ENCODE data around the gene UBE2C. TPM values are rescaled to one million over a fixed set of nuclear protein-coding genes. Genes with fewer than 3 reads are reported as not detected.
"Not testable (repeated sequence)": the region's sequence is repeated elsewhere in the genome, so short reads cannot be mapped to it uniquely, and the experiment has no call there.

Gene UBE2C
- polyA plus RNA-seq, 1 donor: 35.6 TPM

- H3K4me3 ChIP-seq (ENCODE audit: low read length): no peak overlapping the region
- H3K9me3 ChIP-seq (ENCODE audit: control insufficient read depth, low read depth, low read length): peaks cover 6% of the 10 kb centered on the region
- no peak overlapping the region for H3K27ac ChIP-seq (ENCODE audit: low read length)
- no peaks in the 10 kb centered on the region for H3K36me3 ChIP-seq (ENCODE audit: control insufficient read depth, insufficient read depth, low read length)
- peaks cover 5% of the 10 kb centered on the region for H3K4me1 ChIP-seq (ENCODE audit: control insufficient read depth, insufficient read depth, low read length)
- DNase-seq: no peak
- peaks cover 9% of the 10 kb centered on the region for H3K27me3 ChIP-seq (ENCODE audit: control insufficient read depth, insufficient read depth, low read length)
- WGBS (ENCODE audit: insufficient coverage, low lambda C conversion rate): no CpG with 5 or more reads among the region's 2 CpGs
These were observed 16.1 kb downstream of the UBE2C start for GRCh38 chr20:45828589-45828988.

- H3K27me3 ChIP-seq (ENCODE audit: control insufficient read depth, insufficient read depth, low read length); H3K36me3 ChIP-seq (ENCODE audit: control insufficient read depth, insufficient read depth, low read length); H3K4me3 ChIP-seq (ENCODE audit: low read length); H3K9me3 ChIP-seq (ENCODE audit: control insufficient read depth, low read depth, low read length); DNase-seq; H3K4me1 ChIP-seq (ENCODE audit: control insufficient read depth, insufficient read depth, low read length); H3K27ac ChIP-seq (ENCODE audit: low read length): not testable (repeated sequence)
- no CpG with 5 or more reads among the region's 4 CpGs for WGBS (ENCODE audit: insufficient coverage, low lambda C conversion rate)
These were observed 17.2 kb downstream of the UBE2C start for GRCh38 chr20:45829673-45830106.

GRCh38 chr20:45832619-45833018 lies 20.2 kb downstream of the UBE2C start:
- Histone ChIP-seq H3K4me3 (ENCODE audit: low read length) (no peak overlapping the region), H3K4me1 (ENCODE audit: control insufficient read depth, insufficient read depth, low read length) (peaks cover 9% of the 10 kb centered on the region), H3K9me3 (ENCODE audit: control insufficient read depth, low read depth, low read length) (no peaks in the 10 kb centered on the region), H3K27ac (ENCODE audit: low read length) (no peak overlapping the region), H3K27me3 (ENCODE audit: control insufficient read depth, insufficient read depth, low read length) (no peaks in the 10 kb centered on the region), H3K36me3 (ENCODE audit: control insufficient read depth, insufficient read depth, low read length) (no peaks in the 10 kb centered on the region)
- no CpG with 5 or more reads among the region's 4 CpGs for WGBS (ENCODE audit: insufficient coverage, low lambda C conversion rate)
- no peak for DNase-seq

GRCh38 chr20:45833030-45833882 lies 20.8 kb downstream of the UBE2C start, which contains the start of gene SNX21:
Gene SNX21, plus strand, starts transcription at chr20:45833799. Its CDS starts 121 bp downstream, at chr20:45833920.
- Histone ChIP-seq H3K9me3 (ENCODE audit: control insufficient read depth, low read depth, low read length) (no peaks in the 10 kb centered on the region), H3K27ac (ENCODE audit: low read length) (peak within 1 kb of the TSS; percentile 24), H3K27me3 (ENCODE audit: control insufficient read depth, insufficient read depth, low read length) (no peaks in the 10 kb centered on the region), H3K4me3 (ENCODE audit: low read length) (peak within 1 kb of the TSS; percentile 58), H3K36me3 (ENCODE audit: control insufficient read depth, insufficient read depth, low read length) (no peaks in the 10 kb centered on the region), H3K4me1 (ENCODE audit: control insufficient read depth, insufficient read depth, low read length) (peaks cover 9% of the 10 kb centered on the region)
- WGBS (ENCODE audit: insufficient coverage, low lambda C conversion rate): no CpG with 5 or more reads among the region's 35 CpGs
- peak; percentile 72 to 84 for DNase-seq

- Histone ChIP-seq H3K9me3 (ENCODE audit: control insufficient read depth, low read depth, low read length) (no peaks in the 10 kb centered on the region), H3K4me3 (ENCODE audit: low read length) (peak overlapping the region; percentile 58), H3K27me3 (ENCODE audit: control insufficient read depth, insufficient read depth, low read length) (no peaks in the 10 kb centered on the region), H3K36me3 (ENCODE audit: control insufficient read depth, insufficient read depth, low read length) (no peaks in the 10 kb centered on the region), H3K27ac (ENCODE audit: low read length) (peak overlapping the region; percentile 24), H3K4me1 (ENCODE audit: control insufficient read depth, insufficient read depth, low read length) (peaks cover 9% of the 10 kb centered on the region)
- peak; percentile 53 to 71 for DNase-seq
- no CpG with 5 or more reads among the region's 71 CpGs for WGBS (ENCODE audit: insufficient coverage, low lambda C conversion rate)
These were observed 21.7 kb downstream of the UBE2C start for GRCh38 chr20:45833883-45834796.

GRCh38 chr20:45834797-45835161 lies 22.3 kb downstream of the UBE2C start:
- DNase-seq: no peak
- no CpG with 5 or more reads among the region's 14 CpGs for WGBS (ENCODE audit: insufficient coverage, low lambda C conversion rate)
- H3K27me3 ChIP-seq (ENCODE audit: control insufficient read depth, insufficient read depth, low read length): no peaks in the 10 kb centered on the region
- peak overlapping the region; percentile 58 for H3K4me3 ChIP-seq (ENCODE audit: low read length)
- H3K4me1 ChIP-seq (ENCODE audit: control insufficient read depth, insufficient read depth, low read length): peaks cover 9% of the 10 kb centered on the region
- no peaks in the 10 kb centered on the region for H3K9me3 ChIP-seq (ENCODE audit: control insufficient read depth, low read depth, low read length)
- no peak overlapping the region for H3K27ac ChIP-seq (ENCODE audit: low read length)
- no peaks in the 10 kb centered on the region for H3K36me3 ChIP-seq (ENCODE audit: control insufficient read depth, insufficient read depth, low read length)

GRCh38 chr20:45835329-45835765 lies 22.9 kb downstream of the UBE2C start:
- no peak for DNase-seq
- WGBS (ENCODE audit: insufficient coverage, low lambda C conversion rate): no CpG with 5 or more reads among the region's 3 CpGs
- Histone ChIP-seq H3K4me3 (ENCODE audit: low read length) (no peak overlapping the region), H3K36me3 (ENCODE audit: control insufficient read depth, insufficient read depth, low read length) (peaks cover 4% of the 10 kb centered on the region), H3K27me3 (ENCODE audit: control insufficient read depth, insufficient read depth, low read length) (no peaks in the 10 kb centered on the region), H3K9me3 (ENCODE audit: control insufficient read depth, low read depth, low read length) (no peaks in the 10 kb centered on the region), H3K4me1 (ENCODE audit: control insufficient read depth, insufficient read depth, low read length) (peaks cover 9% of the 10 kb centered on the region), H3K27ac (ENCODE audit: low read length) (no peak overlapping the region)

- Histone ChIP-seq H3K27ac (ENCODE audit: low read length) (no peak overlapping the region), H3K9me3 (ENCODE audit: control insufficient read depth, low read depth, low read length) (no peaks in the 10 kb centered on the region), H3K4me3 (ENCODE audit: low read length) (no peak overlapping the region), H3K27me3 (ENCODE audit: control insufficient read depth, insufficient read depth, low read length) (no peaks in the 10 kb centered on the region), H3K4me1 (ENCODE audit: control insufficient read depth, insufficient read depth, low read length) (peaks cover 9% of the 10 kb centered on the region), H3K36me3 (ENCODE audit: control insufficient read depth, insufficient read depth, low read length) (peaks cover 9% of the 10 kb centered on the region)
- WGBS (ENCODE audit: insufficient coverage, low lambda C conversion rate): no CpG with 5 or more reads among the region's 5 CpGs
- no peak for DNase-seq
These were observed 23.4 kb downstream of the UBE2C start for GRCh38 chr20:45835825-45836224.

GRCh38 chr20:45836841-45837240 lies 24.4 kb downstream of the UBE2C start:
- H3K4me1 ChIP-seq (ENCODE audit: control insufficient read depth, insufficient read depth, low read length): peaks cover 9% of the 10 kb centered on the region
- no peak overlapping the region for H3K4me3 ChIP-seq (ENCODE audit: low read length)
- peaks cover 19% of the 10 kb centered on the region for H3K36me3 ChIP-seq (ENCODE audit: control insufficient read depth, insufficient read depth, low read length)
- H3K9me3 ChIP-seq (ENCODE audit: control insufficient read depth, low read depth, low read length): no peaks in the 10 kb centered on the region
- no peaks in the 10 kb centered on the region for H3K27me3 ChIP-seq (ENCODE audit: control insufficient read depth, insufficient read depth, low read length)
- WGBS (ENCODE audit: insufficient coverage, low lambda C conversion rate): no CpG with 5 or more reads among the region's 1 CpG
- H3K27ac ChIP-seq (ENCODE audit: low read length): no peak overlapping the region
- DNase-seq: no peak

- Histone ChIP-seq H3K9me3 (ENCODE audit: control insufficient read depth, low read depth, low read length) (no peaks in the 10 kb centered on the region), H3K27ac (ENCODE audit: low read length) (no peak overlapping the region), H3K36me3 (ENCODE audit: control insufficient read depth, insufficient read depth, low read length) (peaks cover 56% of the 10 kb centered on the region), H3K4me1 (ENCODE audit: control insufficient read depth, insufficient read depth, low read length) (peaks cover 4% of the 10 kb centered on the region), H3K4me3 (ENCODE audit: low read length) (no peak overlapping the region), H3K27me3 (ENCODE audit: control insufficient read depth, insufficient read depth, low read length) (no peaks in the 10 kb centered on the region)
- DNase-seq: no peak
- WGBS (ENCODE audit: insufficient coverage, low lambda C conversion rate): no CpG with 5 or more reads among the region's 25 CpGs
These were observed 28.3 kb downstream of the UBE2C start for GRCh38 chr20:45840700-45841198.

Data from large intestine (tissue), 3 donors.